H9 (cell line): Measurements from ENCODE around the gene FTO. TPM values are rescaled to one million over a fixed set of nuclear protein-coding genes. Genes with fewer than 3 reads are reported as not detected.
A peak's percentile ranks its signal among the peaks of the same experiment; 100 is the strongest.

Source experiments
- DNase-seq: peaks from one replicate; pipeline ENCODE4 v3.0.0-alpha.2; 2017
- H2AFZ ChIP-seq: one replicate; pipeline ENCODE4 v1.6.1; 2013; ENCODE audit warnings: mild to moderate bottlenecking, low read length, control low read depth, moderate library complexity
- H2AK5ac ChIP-seq: 2 replicates; pipeline ENCODE4 v1.6.1; 2013; ENCODE audit warnings: low read length, control low read depth, mixed read lengths; ENCODE audit not compliant: insufficient read length
- H2BK120ac ChIP-seq: one replicate; pipeline ENCODE4 v1.6.1; 2013; ENCODE audit warnings: low read depth, mild to moderate bottlenecking, low read length, control low read depth, inconsistent platforms; ENCODE audit not compliant: poor library complexity, severe bottlenecking
- H2BK12ac ChIP-seq: 2 replicates; pipeline ENCODE4 v1.6.1; 2013; ENCODE audit warnings: low read length, control low read depth, mixed read lengths, low read depth; ENCODE audit not compliant: insufficient read length
- H2BK15ac ChIP-seq: 2 replicates; pipeline ENCODE4 v1.6.1; 2013; ENCODE audit warnings: low read depth, low read length, control low read depth
- H2BK20ac ChIP-seq: one replicate; pipeline ENCODE4 v1.6.1; 2013; ENCODE audit warnings: low read depth, mild to moderate bottlenecking, low read length, control low read depth, inconsistent platforms; ENCODE audit not compliant: poor library complexity, severe bottlenecking
- H2BK5ac ChIP-seq: 2 replicates; pipeline ENCODE4 v1.6.1; 2013; ENCODE audit warnings: low read length, control low read depth, mixed read lengths; ENCODE audit not compliant: insufficient read length
- H3K14ac ChIP-seq: 2 replicates; pipeline ENCODE4 v1.6.1; 2013; ENCODE audit warnings: low read length, control low read depth; ENCODE audit not compliant: insufficient read depth
- H3K18ac ChIP-seq: 2 replicates; pipeline ENCODE4 v1.6.1; 2013; ENCODE audit warnings: low read depth, mild to moderate bottlenecking, mixed read lengths, low read length, control low read depth; ENCODE audit not compliant: insufficient read length
- H3K23ac ChIP-seq: 2 replicates; pipeline ENCODE4 v1.6.1; 2013; ENCODE audit warnings: low read length, control low read depth, mixed read lengths, low read depth; ENCODE audit not compliant: insufficient read length
- H3K23me2 ChIP-seq: 2 replicates; pipeline ENCODE4 v1.6.1; 2013; ENCODE audit warnings: low read depth, mild to moderate bottlenecking, mixed read lengths, low read length, control low read depth; ENCODE audit not compliant: insufficient read length, poor library complexity, severe bottlenecking
- H3K27ac ChIP-seq: 2 replicates; pipeline ENCODE4 v1.5.1; 2013; ENCODE audit warnings: low read length, control low read depth, mixed read lengths, low read depth; ENCODE audit not compliant: insufficient read length
- H3K27me3 ChIP-seq: 2 replicates; pipeline ENCODE4 v1.6.1; 2013; ENCODE audit warnings: low read length, control low read depth, inconsistent platforms; ENCODE audit not compliant: insufficient read depth
- H3K4ac ChIP-seq: 2 replicates; pipeline ENCODE4 v1.6.1; 2013; ENCODE audit warnings: low read depth, mild to moderate bottlenecking, control low read depth, inconsistent platforms, low read length, moderate library complexity
- H3K4me1 ChIP-seq: 2 replicates; pipeline ENCODE4 v1.6.1; 2013; ENCODE audit warnings: low read length, control low read depth, inconsistent platforms; ENCODE audit not compliant: insufficient read depth
- H3K4me2 ChIP-seq: 2 replicates; pipeline ENCODE4 v1.6.1; 2013; ENCODE audit warnings: low read length, control low read depth, mixed read lengths; ENCODE audit not compliant: insufficient read length, insufficient read depth
- H3K56ac ChIP-seq: 2 replicates; pipeline ENCODE4 v1.6.1; 2013; ENCODE audit warnings: low read depth, mild to moderate bottlenecking, mixed read lengths, low read length, control low read depth; ENCODE audit not compliant: insufficient read length
- H3K79me1 ChIP-seq: 2 replicates; pipeline ENCODE4 v1.6.1; 2013; ENCODE audit warnings: low read depth, mild to moderate bottlenecking, moderate library complexity, low read length, control low read depth, inconsistent platforms; ENCODE audit not compliant: insufficient read depth, poor library complexity, severe bottlenecking
- H3K79me2 ChIP-seq: 2 replicates; pipeline ENCODE4 v1.6.1; 2013; ENCODE audit warnings: low read length, control low read depth, inconsistent platforms; ENCODE audit not compliant: insufficient read depth
- H3K9ac ChIP-seq: 2 replicates; pipeline ENCODE4 v1.6.1; 2013; ENCODE audit warnings: low read length, control low read depth, mixed read lengths; ENCODE audit not compliant: insufficient read length; ENCODE audit errors: extremely low read depth
- H3K9me3 ChIP-seq: one replicate; pipeline ENCODE4 v1.6.1; 2013; ENCODE audit warnings: low read depth, low read length, inconsistent platforms; ENCODE audit not compliant: control insufficient read depth
- H3T11ph ChIP-seq: one replicate; pipeline ENCODE4 v1.6.1; 2013; ENCODE audit warnings: mild to moderate bottlenecking, low read length, control low read depth, inconsistent platforms
- H4K20me1 ChIP-seq: one replicate; pipeline ENCODE4 v1.6.1; 2013; ENCODE audit not compliant: control insufficient read depth, insufficient read length, insufficient read depth
- H4K5ac ChIP-seq: 2 replicates; pipeline ENCODE4 v1.6.1; 2013; ENCODE audit warnings: low read depth, mild to moderate bottlenecking, mixed read lengths, low read length, control low read depth; ENCODE audit not compliant: insufficient read length
- H4K8ac ChIP-seq: replicated peaks from 2 replicates; pipeline ENCODE4 v1.6.1; 2013; ENCODE audit warnings: low read length, control low read depth, mixed read lengths, low read depth; ENCODE audit not compliant: insufficient read length
- H4K91ac ChIP-seq: 2 replicates; pipeline ENCODE4 v1.6.1; 2013; ENCODE audit warnings: low read depth, mild to moderate bottlenecking, moderate library complexity, mixed read lengths, low read length, control low read depth; ENCODE audit not compliant: insufficient read length
- H3K27ac Mint-ChIP-seq, 3 experiments: 2 replicates in 2 of 3; 3 replicates in 1 of 3; pipeline ENCODE4 v1.8.0; 2020 to 2021; ENCODE audit warnings: mixed read lengths in 3 of 3, mild to moderate bottlenecking in 1 of 3, moderate library complexity in 1 of 3
- H3K27me3 Mint-ChIP-seq: 2 replicates; pipeline ENCODE4 v1.8.0; 2021; ENCODE audit warnings: low read depth, mild to moderate bottlenecking, moderate library complexity, mixed read lengths
- H3K36me3 Mint-ChIP-seq, 3 experiments: 2 replicates in 2 of 3; 3 replicates in 1 of 3; pipeline ENCODE4 v1.8.0; 2020 to 2021; ENCODE audit warnings: low read depth in 3 of 3, mixed read lengths in 3 of 3; ENCODE audit not compliant: insufficient read depth in 1 of 3
- H3K4me1 Mint-ChIP-seq, 2 experiments: 2 replicates each; pipeline ENCODE4 v1.8.0; 2020; ENCODE audit warnings: mixed read lengths in 2 of 2
- H3K4me3 Mint-ChIP-seq, 2 experiments: 2 replicates in 1 of 2; 3 replicates in 1 of 2; pipeline ENCODE4 v1.8.0; 2020 to 2021; ENCODE audit warnings: mild to moderate bottlenecking in 2 of 2, mixed read lengths in 2 of 2, moderate library complexity in 1 of 2
- H3K9me3 Mint-ChIP-seq, 2 experiments: 2 replicates in 1 of 2; 3 replicates in 1 of 2; pipeline ENCODE4 v1.8.0; 2020; ENCODE audit warnings: mild to moderate bottlenecking in 2 of 2, mixed read lengths in 2 of 2, moderate library complexity in 1 of 2
- CTCF ChIP-seq: fragments of 200-600 bp; sonication (generic); conservative IDR thresholded peaks from 3 replicates; pipeline ENCODE4 v1.8.0; 2021; ENCODE audit warnings: antibody characterized with exemption, mild to moderate bottlenecking
- WGBS: extraction: QIAGEN DNeasy Blood & Tissue Kit; methylation state at CpG from one replicate; pipeline ENCODE4 v1.1.7; 2013; ENCODE audit warnings: missing lambda C conversion rate, low lambda C conversion rate, mixed read lengths; ENCODE audit not compliant: insufficient read length; ENCODE audit errors: extremely low coverage; 5-methylcytosine and 5-hydroxymethylcytosine counted together
- total RNA-seq: library from RNA; stranded (reverse); gene quantifications from 2 replicates; pipeline ENCODE4 v1.2.1, GENCODE V29; 2021

The FTO gene
- total RNA-seq, 1 experiment from 2014 or later = 67.9 TPM

- Histone ChIP-seq H3K56ac (no peak overlapping the region), H3T11ph (no peak overlapping the region), H4K5ac (no peak overlapping the region), H3K4me2 (no peak overlapping the region), H3K27me3 (no peaks in the 10 kb centered on the region), H2AFZ (no peak overlapping the region), H2BK120ac (no peak overlapping the region), H2AK5ac (no peak overlapping the region), H2BK12ac (no peak overlapping the region), H3K79me2 (no peaks in the 10 kb centered on the region), H3K14ac (no peak overlapping the region), H2BK5ac (no peak overlapping the region), H3K4me1 (no peaks in the 10 kb centered on the region), H2BK15ac (no peak overlapping the region), H3K9me3 (no peaks in the 10 kb centered on the region), H2BK20ac (no peak overlapping the region), H4K8ac (no peak overlapping the region), H3K4ac (no peak overlapping the region), H3K9ac (no peak overlapping the region), H3K23me2 (no peaks in the 10 kb centered on the region), H3K27ac (no peak overlapping the region), H3K23ac (no peak overlapping the region), H3K18ac (no peak overlapping the region), H3K79me1 (no peaks in the 10 kb centered on the region), H4K91ac (no peak overlapping the region), H4K20me1 (no peaks in the 10 kb centered on the region)
- H3K27me3 Mint-ChIP-seq = no peaks in the 10 kb centered on the region
- no peak for TF ChIP-seq CTCF
- no peak overlapping the region for H3K4me3 Mint-ChIP-seq
- peaks cover 8 to 14% of the 10 kb centered on the region in 2 experiments; a peak in 4 of 5 replicates for H3K9me3 Mint-ChIP-seq
- no peak for DNase-seq
- H3K4me1 Mint-ChIP-seq = no peaks in the 10 kb centered on the region
- H3K36me3 Mint-ChIP-seq = peaks cover 14 to 27% (median 23%) of the 10 kb centered on the region in 3 experiments
- 0 out of 7 replicates have a peak overlapping the region, but pooled peaks of 1 of the 3 experiments have one; percentile 35 for H3K27ac Mint-ChIP-seq
- no CpG with 5 or more reads among the region's 5 CpGs for WGBS
Observed at GRCh38 chr16:53693320-53693719, 10.6 kb upstream of the FTO start.
